Measurements from ENCODE around the gene PBX4. TPM values are rescaled to one million over a fixed set of nuclear protein-coding genes. Genes with fewer than 3 reads are reported as not detected.
A peak's percentile ranks its signal among the peaks of the same experiment; 100 is the strongest.

The PBX4 gene
- total RNA-seq, 1 donor from 2014 or later = 21.8 TPM

GRCh38 chr19:19558636-19559035 lies 59.9 kb downstream of the PBX4 start:
- CTCF ChIA-PET = no interaction called here
- intact Hi-C loops (cut with micrococcal nuclease) = no loop called here

GRCh38 chr19:19558055-19558454 lies 60.4 kb downstream of the PBX4 start:
- DNase-seq (no peak), ATAC-seq (ENCODE audit: low read depth) (peak; percentile 40)
- POLR2A ChIA-PET = interaction anchor here (0.7 kb wide), 1 partner anchor 17 kb away, joined by 4 read pairs; no protein-coding TSS in a partner anchor
- Mint-ChIP-seq H3K36me3 (ENCODE audit: low read depth) (peaks cover 15% of the 10 kb centered on the region), H3K9me3 (no peaks in the 10 kb centered on the region), H3K27me3 (no peaks in the 10 kb centered on the region), H3K4me1 (no peaks in the 10 kb centered on the region), H3K27ac (no peak overlapping the region), H3K4me3 (no peak overlapping the region)
- intact Hi-C loops (cut with micrococcal nuclease) = no loop called here
- no peak for TF ChIP-seq CTCF (IDR thresholded peaks at IDR 0.05)
- CTCF ChIA-PET = no interaction called here

More at GRCh38 chr19:19558636-19559035, 59.9 kb downstream of the PBX4 start:
- POLR2A ChIA-PET = no interaction called here
- no peak overlapping the region for H3K27ac Mint-ChIP-seq
- no peak for DNase-seq
- no peak for ATAC-seq (ENCODE audit: low read depth)
- no peaks in the 10 kb centered on the region for H3K27me3 Mint-ChIP-seq
- no peak overlapping the region for H3K4me3 Mint-ChIP-seq
- no peaks in the 10 kb centered on the region for H3K9me3 Mint-ChIP-seq
- peaks cover 15% of the 10 kb centered on the region for H3K36me3 Mint-ChIP-seq (ENCODE audit: low read depth)
- TF ChIP-seq CTCF (IDR thresholded peaks at IDR 0.05) = no peak
- no peaks in the 10 kb centered on the region for H3K4me1 Mint-ChIP-seq

- DNase-seq (peak; percentile 43), ATAC-seq (ENCODE audit: low read depth) (peak; percentile 48)
- H3K27me3 Mint-ChIP-seq = peaks cover 1% of the 10 kb centered on the region
- H3K4me1 Mint-ChIP-seq = no peaks in the 10 kb centered on the region
- POLR2A ChIA-PET = interaction anchor here (0.6 to 1.0 kb wide), 2 partner anchors 11 to 17 kb away, joined by 3 to 6 read pairs; no protein-coding TSS in a partner anchor
- H3K27ac Mint-ChIP-seq = no peak overlapping the region
- H3K9me3 Mint-ChIP-seq = peaks cover 2% of the 10 kb centered on the region
- no peak for TF ChIP-seq CTCF (IDR thresholded peaks at IDR 0.05)
- H3K4me3 Mint-ChIP-seq = no peak overlapping the region
- intact Hi-C loops (cut with micrococcal nuclease) = loop anchor here (2.0 kb wide), 1 partner anchor 22 kb away; no protein-coding TSS in a partner anchor
- peaks cover 5% of the 10 kb centered on the region for H3K36me3 Mint-ChIP-seq (ENCODE audit: low read depth)
- CTCF ChIA-PET = interaction anchor here (0.7 to 1.3 kb wide), 8 partner anchors 22 to 368 kb away, joined by 3 to 9 read pairs (median 3); partner anchors contain the start of gene GMIP
Observed at GRCh38 chr19:19554074-19555023, 64.1 kb downstream of the PBX4 start.

GRCh38 chr19:19553670-19554069 lies 64.8 kb downstream of the PBX4 start:
- intact Hi-C loops (cut with micrococcal nuclease) = loop anchor here (2.0 kb wide), 1 partner anchor 21 kb away; no protein-coding TSS in a partner anchor
- Mint-ChIP-seq H3K27ac (no peak overlapping the region), H3K4me1 (no peaks in the 10 kb centered on the region), H3K9me3 (peaks cover 2% of the 10 kb centered on the region), H3K27me3 (peaks cover 5% of the 10 kb centered on the region), H3K4me3 (no peak overlapping the region), H3K36me3 (ENCODE audit: low read depth) (no peaks in the 10 kb centered on the region)
- no peak for TF ChIP-seq CTCF (IDR thresholded peaks at IDR 0.05)
- ChIA-PET POLR2A (interaction anchor here (0.6 to 1.0 kb wide), 2 partner anchors 12 to 18 kb away, joined by 3 to 6 read pairs; no protein-coding TSS in a partner anchor), CTCF (interaction anchor here (0.8 to 1.3 kb wide), 6 partner anchors 21 to 369 kb away, joined by 3 to 9 read pairs (median 3); no protein-coding TSS in a partner anchor)
- DNase-seq (no peak), ATAC-seq (ENCODE audit: low read depth) (no peak)

GRCh38 chr19:19552798-19553197 lies 65.7 kb downstream of the PBX4 start:
- POLR2A ChIA-PET = interaction anchor here (1.2 kb wide), 1 partner anchor 111 kb away, joined by 3 read pairs; no protein-coding TSS in a partner anchor
- ATAC-seq (ENCODE audit: low read depth) (peak; percentile 65), DNase-seq (no peak)
- peaks cover 5% of the 10 kb centered on the region for H3K27me3 Mint-ChIP-seq
- TF ChIP-seq CTCF (IDR thresholded peaks at IDR 0.05) = no peak
- no peak overlapping the region for H3K27ac Mint-ChIP-seq
- CTCF ChIA-PET = interaction anchor here (0.7 to 1.3 kb wide), 2 partner anchors 43 to 44 kb away, joined by 3 read pairs; no protein-coding TSS in a partner anchor
- H3K4me1 Mint-ChIP-seq = no peaks in the 10 kb centered on the region
- intact Hi-C loops (cut with micrococcal nuclease) = no loop called here
- no peaks in the 10 kb centered on the region for H3K36me3 Mint-ChIP-seq (ENCODE audit: low read depth)
- no peak overlapping the region for H3K4me3 Mint-ChIP-seq
- H3K9me3 Mint-ChIP-seq = peaks cover 2% of the 10 kb centered on the region
